ENCODE data around the gene KNOP1. TPM values are rescaled to one million over a fixed set of nuclear protein-coding genes. Genes with fewer than 3 reads are reported as not detected.
A peak's percentile ranks its signal among the peaks of the same experiment; 100 is the strongest.

KNOP1 gene
- total and polyA plus RNA-seq, 2 of the 4 experiments (the other 2 are of a cell fraction): 7.0 to 8.4 TPM

DNA sequence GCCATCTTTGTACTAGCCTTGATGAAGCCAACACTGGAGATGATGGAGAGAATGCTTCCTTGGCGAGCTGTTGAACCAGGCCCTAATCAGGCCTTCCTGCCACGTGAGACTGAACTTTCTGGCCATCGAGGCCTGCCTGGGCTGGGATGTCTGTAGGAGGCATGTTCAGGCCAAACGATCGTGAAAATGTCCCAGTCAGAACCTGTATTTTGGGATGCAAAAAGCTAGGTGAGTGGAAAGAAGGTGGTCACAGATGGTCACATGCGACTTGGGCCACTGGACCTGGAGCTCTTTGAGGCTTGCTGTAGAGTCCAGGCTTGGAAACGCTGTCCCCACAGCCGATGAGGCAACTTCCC, 12.9 kb downstream of the KNOP1 start:
- peak overlapping the region; percentile 86 for H4K91ac ChIP-seq (ENCODE audit: insufficient read depth, low read depth, low read length)
- intact Hi-C loops (cut with micrococcal nuclease) (no loop called here), dilution Hi-C loops (cut with HindIII; ENCODE audit: low sequenced_read_pairs, unreplicated experiment) (no loop called here), in situ Hi-C loops (cut with MboI; ENCODE audit: low sequenced_read_pairs) (loop anchor here (25.0 kb wide), 1 partner anchor 593 kb away; the partner anchor contains the start of gene ITPRIPL2)
- H3K4me3 ChIP-seq (ENCODE audit: insufficient read depth, low read depth, low read length): no peak overlapping the region
- peak overlapping the region; percentile 96; the same call in 1 of the 2 replicates for H2BK20ac ChIP-seq (ENCODE audit: low read depth, low read length)
- ChIA-PET POLR2A (ENCODE audit: unreplicated experiment) (no interaction called here), CTCF (no interaction called here)
- H3K79me1 ChIP-seq (ENCODE audit: low read depth in 1 of 2, low read length in 2 of 2): peaks cover 18 to 47% of the 10 kb centered on the region in 2 experiments; a peak in 3 of 4 replicates
- H3K18ac ChIP-seq (ENCODE audit: low read depth, low read length): peak overlapping the region; percentile 33; the same call in 1 of the 2 replicates
- peaks cover 47% of the 10 kb centered on the region for H3K36me3 ChIP-seq (ENCODE audit: control insufficient read depth, insufficient read depth, low read length)
- peak overlapping the region; percentile 5 to 95; a peak in 3 of 4 replicates for H4K8ac ChIP-seq (ENCODE audit: low read depth in 2 of 2, low read length in 2 of 2)
- DNase-seq: no peak
- peak overlapping the region; percentile 71 for H2AFZ ChIP-seq (replicated peaks; ENCODE audit: low read length, poor library complexity)
- H2BK120ac ChIP-seq (ENCODE audit: low read depth, low read length): peak overlapping the region; percentile 91
- no TSS peak for BruUV-seq (replicated peaks)
- H3K27me3 ChIP-seq (ENCODE audit: control insufficient read depth, insufficient read depth, low read length): no peaks in the 10 kb centered on the region
- peak overlapping the region; percentile 92 for H2AK9ac ChIP-seq (replicated peaks; ENCODE audit: low read depth, low read length, poor library complexity)
- peak overlapping the region; percentile 100 for H2AK5ac ChIP-seq (ENCODE audit: low read depth, low read length)
- no peak overlapping the region; the same call in 1 of the 2 replicates for H3K56ac ChIP-seq (ENCODE audit: extremely low read depth, insufficient read depth, low read length)
- no peaks in the 10 kb centered on the region for H3K9me3 ChIP-seq (ENCODE audit: control insufficient read depth, insufficient read depth, low read length)
- peak overlapping the region; percentile 71 for H3K23ac ChIP-seq (ENCODE audit: low read depth, low read length)
- no peak overlapping the region for H3K4me2 ChIP-seq (ENCODE audit: low read depth, low read length)
- no peak overlapping the region for H3K9ac ChIP-seq (ENCODE audit: low read depth, low read length)
- TF ChIP-seq NFE2L2 (IDR thresholded peaks at IDR 0.05; ENCODE audit: low read depth, low read length) (no peak), RCOR1 (IDR thresholded peaks at IDR 0.05; ENCODE audit: insufficient replicate concordance, low read length) (no peak), RAD21 (IDR thresholded peaks at IDR 0.05; ENCODE audit: low read length) (no peak), BHLHE40 (IDR thresholded peaks at IDR 0.05; ENCODE audit: low read depth, low read length) (no peak)
- TF ChIP-seq, protein P1, sequence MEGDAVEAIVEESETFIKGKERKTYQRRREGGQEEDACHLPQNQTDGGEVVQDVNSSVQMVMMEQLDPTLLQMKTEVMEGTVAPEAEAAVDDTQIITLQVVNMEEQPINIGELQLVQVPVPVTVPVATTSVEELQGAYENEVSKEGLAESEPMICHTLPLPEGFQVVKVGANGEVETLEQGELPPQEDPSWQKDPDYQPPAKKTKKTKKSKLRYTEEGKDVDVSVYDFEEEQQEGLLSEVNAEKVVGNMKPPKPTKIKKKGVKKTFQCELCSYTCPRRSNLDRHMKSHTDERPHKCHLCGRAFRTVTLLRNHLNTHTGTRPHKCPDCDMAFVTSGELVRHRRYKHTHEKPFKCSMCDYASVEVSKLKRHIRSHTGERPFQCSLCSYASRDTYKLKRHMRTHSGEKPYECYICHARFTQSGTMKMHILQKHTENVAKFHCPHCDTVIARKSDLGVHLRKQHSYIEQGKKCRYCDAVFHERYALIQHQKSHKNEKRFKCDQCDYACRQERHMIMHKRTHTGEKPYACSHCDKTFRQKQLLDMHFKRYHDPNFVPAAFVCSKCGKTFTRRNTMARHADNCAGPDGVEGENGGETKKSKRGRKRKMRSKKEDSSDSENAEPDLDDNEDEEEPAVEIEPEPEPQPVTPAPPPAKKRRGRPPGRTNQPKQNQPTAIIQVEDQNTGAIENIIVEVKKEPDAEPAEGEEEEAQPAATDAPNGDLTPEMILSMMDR (conservative IDR thresholded peaks at IDR 0.05; ENCODE audit: low read depth, low read length): no peak
- no peak for ATAC-seq (ENCODE audit: low read depth)
- H2BK5ac ChIP-seq (ENCODE audit: low read depth, low read length, poor library complexity, severe bottlenecking): peak overlapping the region; percentile 91
- H4K5ac ChIP-seq (ENCODE audit: low read depth, low read length): peak overlapping the region; percentile 11; the same call in 1 of the 2 replicates
- H3K27ac ChIP-seq (ENCODE audit: insufficient read depth, low read length): peak overlapping the region; percentile 70
- WGBS, 2 experiments (ENCODE audit: extremely low coverage in 2 of 2, insufficient read length in 1 of 2): 96% methylated on average over 4 of the region's 8 CpGs; no CpG with 5 or more reads in 1 of the 2 experiments
- H4K20me1 ChIP-seq (ENCODE audit: insufficient read depth, low read length): no peaks in the 10 kb centered on the region
- H2BK15ac ChIP-seq (ENCODE audit: low read depth, low read length): peak overlapping the region; percentile 74; the same call in 2 of the 3 replicates
- H3K4ac ChIP-seq (ENCODE audit: low read depth, low read length): peak overlapping the region; percentile 99
- peak overlapping the region; percentile 97 for H3K14ac ChIP-seq (replicated peaks; ENCODE audit: low read depth, low read length)
- H3K9me1 ChIP-seq (ENCODE audit: insufficient read depth, low read length): peaks cover 8% of the 10 kb centered on the region
- H3K4me1 ChIP-seq (ENCODE audit: control insufficient read depth, insufficient read depth, low read length): peaks cover 10% of the 10 kb centered on the region
